Measurements from ENCODE around the gene ITPKC. TPM values are rescaled to one million over a fixed set of nuclear protein-coding genes. Genes with fewer than 3 reads are reported as not detected.

The ITPKC gene
- total and polyA plus RNA-seq, 9 of the 15 experiments (the other 6 are each of a cell fraction or from before 2014, with no cell fraction given) = 0.08 to 9.3 (median 5.8) TPM

GRCh38 chr19:40778706-40779284 is 61.9 kb downstream of the ITPKC start:
- Histone ChIP-seq H3K9ac (ENCODE audit: insufficient read depth in 1 of 2, low read depth in 2 of 2, low read length in 2 of 2) (peak overlapping the region; percentile 72 to 90), H3K4me3 (peak overlapping the region; percentile 84), H3K27me3 (ENCODE audit: control insufficient read depth in 2 of 2, insufficient read depth in 2 of 2, low read length in 2 of 2) (no peaks in the 10 kb centered on the region), H3K4me1 (replicated peaks in 1 of 2; ENCODE audit: control insufficient read depth in 2 of 2, insufficient read depth in 2 of 2, low read length in 2 of 2) (peaks cover 12 to 22% of the 10 kb centered on the region in 2 experiments; a peak in 4 of 5 replicates), H3K36me3 (ENCODE audit: control insufficient read depth, insufficient read depth, low read length) (no peaks in the 10 kb centered on the region), H2AFZ (ENCODE audit: low read depth, low read length) (peak overlapping the region; percentile 75), H4K20me1 (replicated peaks; ENCODE audit: control insufficient read depth, insufficient read depth, low read length) (no peaks in the 10 kb centered on the region), H3K79me2 (ENCODE audit: control insufficient read depth, insufficient read depth, low read length) (no peaks in the 10 kb centered on the region), H3K27ac (ENCODE audit: extremely low read depth, low read depth, low read length) (peak overlapping the region; percentile 78), H3K4me2 (ENCODE audit: insufficient read depth, low read length) (peak overlapping the region; percentile 100), H3K9me1 (ENCODE audit: control insufficient read depth, insufficient read depth, low read length) (no peaks in the 10 kb centered on the region), H3K9me3 (replicated peaks; ENCODE audit: control insufficient read depth, insufficient read depth, low read depth, low read length) (no peaks in the 10 kb centered on the region)
- POLR2A ChIA-PET = interaction anchor here (0.6 to 3.1 kb wide), 14 partner anchors 8 to 166 kb away, joined by 3 to 26 read pairs (median 4); partner anchors contain the start of genes ACTMAP, EGLN2 and SNRPA
- DNase-seq (ENCODE audit: extremely low read depth in 1 of 4, low spot score in 3 of 4) (peak in 1 of 4 experiments; percentile 51), ATAC-seq (no peak), FAIRE-seq (no peak)
- in situ Hi-C loops (cut with MboI) (no loop called here), intact Hi-C loops (cut with micrococcal nuclease) (loop anchor here (1.0 kb wide), 1 partner anchor 20 kb away; no protein-coding TSS in a partner anchor)
- TSS peak; percentile 48 for BruUV-seq (replicated peaks)
- CTCF ChIA-PET (ENCODE audit: low intra/inter-chr PET ratio) = no interaction called here
- 4% methylated on average over 7 of the region's 7 CpGs for WGBS (ENCODE audit: insufficient coverage, low coverage, missing lambda C conversion rate)
- TF ChIP-seq ZNF41 (CRISPR knock-in tag; conservative IDR thresholded peaks at IDR 0.05) (no peak), SMARCC2 (IDR thresholded peaks at IDR 0.05; ENCODE audit: low read depth) (0 out of 2 replicates have a peak, but pooled peaks have one; percentile 22), MAFK (IDR thresholded peaks at IDR 0.05; ENCODE audit: low read length) (no peak), PCBP2 (IDR thresholded peaks at IDR 0.05; ENCODE audit: low read depth, low read length, poor library complexity, severe bottlenecking) (no peak), ZNF551 (CRISPR knock-in tag; IDR thresholded peaks at IDR 0.05) (no peak), ARID1B (IDR thresholded peaks at IDR 0.05) (peak; percentile 57), CLOCK (CRISPR knock-in tag; IDR thresholded peaks at IDR 0.05; ENCODE audit: borderline replicate concordance) (no peak), WHSC1 (IDR thresholded peaks at IDR 0.05; ENCODE audit: low read length) (no peak), BDP1 (IDR thresholded peaks at IDR 0.05; ENCODE audit: insufficient read depth, insufficient read length) (no peak), HDAC1 (IDR thresholded peaks at IDR 0.05) (peak in 1 of 2 experiments; percentile 5; a peak in 1 of 4 replicates), JUN (IDR thresholded peaks at IDR 0.05; ENCODE audit: borderline replicate concordance, low read depth, low read length) (0 out of 2 replicates have a peak, but pooled peaks have one; percentile 24), JUN (CRISPR knock-in tag; IDR thresholded peaks at IDR 0.05; ENCODE audit: borderline replicate concordance) (no peak), KLF10 (CRISPR knock-in tag; IDR thresholded peaks at IDR 0.05) (no peak), SMARCA5 (IDR thresholded peaks at IDR 0.05) (no peak; the same call in 1 of the 2 replicates), RNF2 (IDR thresholded peaks at IDR 0.05) (no peak), BRF1 (IDR thresholded peaks at IDR 0.05; ENCODE audit: borderline replicate concordance, extremely low read depth, insufficient read length) (no peak), ELK1 (CRISPR knock-in tag; IDR thresholded peaks at IDR 0.05) (no peak), PHB (CRISPR knock-in tag; IDR thresholded peaks at IDR 0.05) (no peak), USF2 (CRISPR knock-in tag; IDR thresholded peaks at IDR 0.05) (no peak), XRCC3 (IDR thresholded peaks at IDR 0.05) (no peak), NELFE (IDR thresholded peaks at IDR 0.05; ENCODE audit: insufficient read depth, insufficient read length) (no peak)
